ENCODE measurements around the gene GNAO1.

GNAO1 gene

GRCh38 chr16:56266641-56267607 lies 75.6 kb downstream of the GNAO1 start:
- no peak for DNase-seq

- no peak for DNase-seq
These were observed 76.6 kb downstream of the GNAO1 start for GRCh38 chr16:56267888-56268287.

- DNase-seq: no peak
These were observed 77.5 kb downstream of the GNAO1 start for GRCh38 chr16:56268799-56269198.

- DNase-seq: no peak
These were observed 78.0 kb downstream of the GNAO1 start for GRCh38 chr16:56269281-56269680.

- no peak for DNase-seq
These were observed 78.8 kb downstream of the GNAO1 start for GRCh38 chr16:56269811-56270684.

- DNase-seq: no peak
These were observed 79.5 kb downstream of the GNAO1 start for GRCh38 chr16:56270828-56271227.

- no peak for DNase-seq
These were observed 81.2 kb downstream of the GNAO1 start for GRCh38 chr16:56272583-56272894.

GRCh38 chr16:56273615-56274014 lies 82.3 kb downstream of the GNAO1 start:
- DNase-seq: no peak

GRCh38 chr16:56274369-56274768 lies 83.1 kb downstream of the GNAO1 start:
- DNase-seq: no peak

- no peak for DNase-seq
These were observed 83.8 kb downstream of the GNAO1 start for GRCh38 chr16:56275076-56275475.

- no peak for DNase-seq
These were observed 84.5 kb downstream of the GNAO1 start for GRCh38 chr16:56275801-56276200.

- DNase-seq: no peak
These were observed 85.8 kb downstream of the GNAO1 start for GRCh38 chr16:56277075-56277474.

GRCh38 chr16:56278196-56278855 lies 87.0 kb downstream of the GNAO1 start:
- no peak for DNase-seq

GRCh38 chr16:56279132-56279531 lies 87.8 kb downstream of the GNAO1 start:
- DNase-seq: no peak

GRCh38 chr16:56279914-56280313 lies 88.6 kb downstream of the GNAO1 start:
- DNase-seq: no peak

- DNase-seq: no peak
These were observed 90.0 kb downstream of the GNAO1 start for GRCh38 chr16:56281249-56281805.

- no peak for DNase-seq
These were observed 91.2 kb downstream of the GNAO1 start for GRCh38 chr16:56282451-56282850.

GRCh38 chr16:56284521-56284920 lies 93.2 kb downstream of the GNAO1 start:
- no peak for DNase-seq

- DNase-seq: no peak
These were observed 95.5 kb downstream of the GNAO1 start for GRCh38 chr16:56286809-56287208.

- no peak for DNase-seq
These were observed 96.7 kb downstream of the GNAO1 start for GRCh38 chr16:56288019-56288418.

- DNase-seq: no peak
These were observed 98.1 kb downstream of the GNAO1 start for GRCh38 chr16:56289416-56289815.

GRCh38 chr16:56289862-56290261 lies 98.6 kb downstream of the GNAO1 start:
- DNase-seq: no peak

GRCh38 chr16:56294014-56294413 lies 102.7 kb downstream of the GNAO1 start:
- DNase-seq: no peak

Data from NCI-H1417 treated with DMSO at 0.1 percent for 48 hours (cell line).